Measurements from ENCODE around the gene ZDHHC7. TPM values are rescaled to one million over a fixed set of nuclear protein-coding genes. Genes with fewer than 3 reads are reported as not detected.
A peak's percentile ranks its signal among the peaks of the same experiment; 100 is the strongest.

Gene ZDHHC7
- total RNA-seq, 1 experiment from 2014 or later, result 39.9 TPM

GRCh38 chr16:85014311-85014710 is 3.0 kb upstream of the ZDHHC7 start:
- no peaks in the 10 kb centered on the region; the same call in 1 of the 2 replicates for H3K27me3 ChIP-seq (ENCODE audit: insufficient read depth, low read length)
- no peak for TF ChIP-seq CTCF (IDR thresholded peaks at IDR 0.05 in 2 of 3, conservative IDR thresholded peaks at IDR 0.05 in 1 of 3; ENCODE audit: borderline replicate concordance in 1 of 3, insufficient read depth in 1 of 3, low read depth in 2 of 3, low read length in 2 of 3)
- H3K36me3 ChIP-seq (ENCODE audit: control insufficient read depth in 1 of 2, insufficient read depth in 2 of 2, low read length in 2 of 2), result no peaks in the 10 kb centered on the region
- no peak overlapping the region for H3K4me3 ChIP-seq (replicated peaks in 1 of 2; ENCODE audit: low read depth in 1 of 2, low read length in 2 of 2)
- H4K20me1 ChIP-seq (ENCODE audit: insufficient read depth), result peaks cover 4% of the 10 kb centered on the region; the same call in 1 of the 2 replicates
- no peak for ATAC-seq
- no peak overlapping the region for H3K4me2 ChIP-seq (ENCODE audit: low read length)
- DNase-seq (ENCODE audit: low read depth, low spot score), result no peak
- H3K9me3 ChIP-seq (ENCODE audit: control insufficient read depth in 1 of 2, insufficient read depth in 1 of 2, low read depth in 1 of 2, low read length in 2 of 2), result no peaks in the 10 kb centered on the region
- intact Hi-C loops (cut with micrococcal nuclease), result no loop called here
- ChIA-PET RAD21 (ENCODE audit: low non-redundant PET in 1 of 2, low total read pairs in 2 of 2, uncharacterized antibody in 2 of 2, unreplicated experiment in 2 of 2) (no interaction called here), CTCF (no interaction called here), POLR2A (no interaction called here)
- peaks cover 9% of the 10 kb centered on the region in 2 experiments; a peak in 3 of 4 replicates for H3K4me1 ChIP-seq (ENCODE audit: control insufficient read depth in 1 of 2, insufficient read depth in 2 of 2, low read length in 2 of 2)
- no peaks in the 10 kb centered on the region for H3K9me2 ChIP-seq (ENCODE audit: insufficient read depth)
- H3K9ac ChIP-seq (ENCODE audit: low read length), result no peak overlapping the region
- BruUV-seq (replicated peaks), result no TSS peak
- no peak overlapping the region for H3K27ac ChIP-seq (ENCODE audit: low read depth, low read length)
- H3K79me2 ChIP-seq (ENCODE audit: insufficient read depth, low read length), result peaks cover 17% of the 10 kb centered on the region
- H2AFZ ChIP-seq (ENCODE audit: low read depth, low read length, poor library complexity, severe bottlenecking), result no peak overlapping the region

GRCh38 chr16:85011846-85012284 is 530 bp upstream of the ZDHHC7 start:
- peak overlapping the region; percentile 92 for H3K4me2 ChIP-seq (ENCODE audit: low read length)
- peaks cover 4% of the 10 kb centered on the region; the same call in 1 of the 2 replicates for H4K20me1 ChIP-seq (ENCODE audit: insufficient read depth)
- ChIA-PET CTCF (interaction anchor here (1.2 to 1.5 kb wide), 2 partner anchors 75 to 273 kb away, joined by 3 to 4 read pairs; no protein-coding TSS in a partner anchor), POLR2A (interaction anchor here (0.8 to 3.2 kb wide), 2 partner anchors 8 to 15 kb away, joined by 3 to 17 read pairs; partner anchors contain the start of gene KIAA0513), RAD21 (ENCODE audit: low non-redundant PET in 1 of 2, low total read pairs in 2 of 2, uncharacterized antibody in 2 of 2, unreplicated experiment in 2 of 2) (no interaction called here)
- DNase-seq (ENCODE audit: low read depth, low spot score) (no peak), ATAC-seq (peak; percentile 24; the same call in 1 of the 2 replicates)
- no peaks in the 10 kb centered on the region for H3K27me3 ChIP-seq (ENCODE audit: insufficient read depth, low read length)
- H3K4me3 ChIP-seq (replicated peaks in 1 of 2; ENCODE audit: low read depth in 1 of 2, low read length in 2 of 2), result peak overlapping the region; percentile 65 to 78
- H3K4me1 ChIP-seq (ENCODE audit: control insufficient read depth in 1 of 2, insufficient read depth in 2 of 2, low read length in 2 of 2), result peaks cover 9% of the 10 kb centered on the region in 2 experiments; a peak in 3 of 4 replicates
- H3K9ac ChIP-seq (ENCODE audit: low read length), result peak overlapping the region; percentile 85
- peak overlapping the region; percentile 67 for H2AFZ ChIP-seq (ENCODE audit: low read depth, low read length, poor library complexity, severe bottlenecking)
- peak overlapping the region; percentile 93 for H3K27ac ChIP-seq (ENCODE audit: low read depth, low read length)
- no peaks in the 10 kb centered on the region for H3K9me3 ChIP-seq (ENCODE audit: control insufficient read depth in 1 of 2, insufficient read depth in 1 of 2, low read depth in 1 of 2, low read length in 2 of 2)
- no peaks in the 10 kb centered on the region for H3K36me3 ChIP-seq (ENCODE audit: control insufficient read depth in 1 of 2, insufficient read depth in 2 of 2, low read length in 2 of 2)
- TF ChIP-seq EGR1 (IDR thresholded peaks at IDR 0.05; ENCODE audit: low read depth) (peak; percentile 6; the same call in 1 of the 2 replicates), TCF7L2 (IDR thresholded peaks at IDR 0.05; ENCODE audit: borderline replicate concordance, extremely low read depth, insufficient read depth, insufficient read length) (no peak)
- intact Hi-C loops (cut with micrococcal nuclease), result loop anchor here (2.0 kb wide), 1 partner anchor 75 kb away; no protein-coding TSS in a partner anchor
- TSS peak; percentile 99 for BruUV-seq (replicated peaks)
- peaks cover 41% of the 10 kb centered on the region for H3K79me2 ChIP-seq (ENCODE audit: insufficient read depth, low read length)
- no peaks in the 10 kb centered on the region for H3K9me2 ChIP-seq (ENCODE audit: insufficient read depth)
